ENCODE data around the gene PNMA8B. TPM values are rescaled to one million over a fixed set of nuclear protein-coding genes. Genes with fewer than 3 reads are reported as not detected.
A peak's percentile ranks its signal among the peaks of the same experiment; 100 is the strongest.

PNMA8B gene
- total RNA-seq, 1 donor from 2014 or later: 2.1 TPM

DNA sequence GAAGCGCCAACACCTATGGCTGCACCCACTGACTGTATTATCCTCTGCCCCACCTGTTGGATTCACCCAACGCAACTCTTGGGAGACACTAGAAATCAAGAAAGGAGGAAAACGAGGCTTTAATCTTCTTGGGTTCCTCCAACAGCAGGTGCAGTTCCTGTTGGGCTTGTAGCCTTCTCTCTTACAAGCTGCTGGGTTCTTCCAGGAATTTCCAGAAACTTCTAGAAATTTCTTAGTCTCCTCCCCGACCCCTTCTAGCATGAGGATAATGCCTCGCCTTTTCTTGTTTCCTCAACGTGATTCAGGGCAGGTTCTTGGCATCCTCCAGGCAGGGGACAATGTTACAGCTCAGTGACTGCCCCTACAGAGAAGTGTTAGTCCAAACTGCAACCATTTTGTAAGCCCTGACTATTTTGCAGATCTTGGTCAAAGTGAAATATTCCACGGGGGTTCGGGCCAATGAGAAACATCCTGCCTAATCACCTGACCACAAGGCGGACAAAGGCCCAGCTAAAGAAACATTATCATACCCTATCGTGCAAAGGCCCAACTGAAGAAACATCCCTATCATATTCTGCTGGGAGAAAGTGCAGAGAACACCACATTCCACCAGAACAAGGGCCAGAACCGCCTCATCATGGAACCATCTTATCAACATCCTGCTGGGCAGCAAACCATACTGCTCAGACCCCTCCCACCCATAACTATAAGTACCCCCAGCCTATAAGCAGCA lies 23.7 kb downstream of the PNMA8B start:
- H3K27me3 ChIP-seq (ENCODE audit: control insufficient read depth, insufficient read depth, low read length): no peaks in the 10 kb centered on the region
- H3K4me3 ChIP-seq (ENCODE audit: low read depth, low read length): peak overlapping the region; percentile 42
- no peak for DNase-seq (ENCODE audit: low read depth)
- no peaks in the 10 kb centered on the region for H3K36me3 ChIP-seq (ENCODE audit: control insufficient read depth, insufficient read depth, low read length)
- TF ChIP-seq, protein P1, sequence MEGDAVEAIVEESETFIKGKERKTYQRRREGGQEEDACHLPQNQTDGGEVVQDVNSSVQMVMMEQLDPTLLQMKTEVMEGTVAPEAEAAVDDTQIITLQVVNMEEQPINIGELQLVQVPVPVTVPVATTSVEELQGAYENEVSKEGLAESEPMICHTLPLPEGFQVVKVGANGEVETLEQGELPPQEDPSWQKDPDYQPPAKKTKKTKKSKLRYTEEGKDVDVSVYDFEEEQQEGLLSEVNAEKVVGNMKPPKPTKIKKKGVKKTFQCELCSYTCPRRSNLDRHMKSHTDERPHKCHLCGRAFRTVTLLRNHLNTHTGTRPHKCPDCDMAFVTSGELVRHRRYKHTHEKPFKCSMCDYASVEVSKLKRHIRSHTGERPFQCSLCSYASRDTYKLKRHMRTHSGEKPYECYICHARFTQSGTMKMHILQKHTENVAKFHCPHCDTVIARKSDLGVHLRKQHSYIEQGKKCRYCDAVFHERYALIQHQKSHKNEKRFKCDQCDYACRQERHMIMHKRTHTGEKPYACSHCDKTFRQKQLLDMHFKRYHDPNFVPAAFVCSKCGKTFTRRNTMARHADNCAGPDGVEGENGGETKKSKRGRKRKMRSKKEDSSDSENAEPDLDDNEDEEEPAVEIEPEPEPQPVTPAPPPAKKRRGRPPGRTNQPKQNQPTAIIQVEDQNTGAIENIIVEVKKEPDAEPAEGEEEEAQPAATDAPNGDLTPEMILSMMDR (IDR thresholded peaks at IDR 0.05; ENCODE audit: insufficient read depth, low read length, poor library complexity, severe bottlenecking): no peak

- no peak for DNase-seq (ENCODE audit: low read depth)
- TF ChIP-seq, protein P1 (IDR thresholded peaks at IDR 0.05; ENCODE audit: insufficient read depth, low read length, poor library complexity, severe bottlenecking): no peak
- Histone ChIP-seq H3K27me3 (ENCODE audit: control insufficient read depth, insufficient read depth, low read length) (no peaks in the 10 kb centered on the region), H3K4me3 (ENCODE audit: low read depth, low read length) (peak within 1 kb of the TSS; percentile 42), H3K36me3 (ENCODE audit: control insufficient read depth, insufficient read depth, low read length) (no peaks in the 10 kb centered on the region)
These were observed 24.4 kb downstream of the PNMA8B start, which contains the start of gene PNMA8A for GRCh38 chr19:46471116-46471733. TSS of gene PNMA8A (minus strand) at chr19:46471563. CDS start at chr19:46471035, 528 bp downstream.

- Histone ChIP-seq H3K36me3 (ENCODE audit: control insufficient read depth, insufficient read depth, low read length) (no peaks in the 10 kb centered on the region), H3K27me3 (ENCODE audit: control insufficient read depth, insufficient read depth, low read length) (no peaks in the 10 kb centered on the region), H3K4me3 (ENCODE audit: low read depth, low read length) (no peak overlapping the region)
- TF ChIP-seq, protein P1 (IDR thresholded peaks at IDR 0.05; ENCODE audit: insufficient read depth, low read length, poor library complexity, severe bottlenecking): no peak
- no peak for DNase-seq (ENCODE audit: low read depth)
These were observed 25.3 kb downstream of the PNMA8B start for GRCh38 chr19:46470376-46470775.

- TF ChIP-seq, protein P1 (IDR thresholded peaks at IDR 0.05; ENCODE audit: insufficient read depth, low read length, poor library complexity, severe bottlenecking): no peak
These were observed 26.0 kb downstream of the PNMA8B start for GRCh38 chr19:46469541-46470185.

DNA sequence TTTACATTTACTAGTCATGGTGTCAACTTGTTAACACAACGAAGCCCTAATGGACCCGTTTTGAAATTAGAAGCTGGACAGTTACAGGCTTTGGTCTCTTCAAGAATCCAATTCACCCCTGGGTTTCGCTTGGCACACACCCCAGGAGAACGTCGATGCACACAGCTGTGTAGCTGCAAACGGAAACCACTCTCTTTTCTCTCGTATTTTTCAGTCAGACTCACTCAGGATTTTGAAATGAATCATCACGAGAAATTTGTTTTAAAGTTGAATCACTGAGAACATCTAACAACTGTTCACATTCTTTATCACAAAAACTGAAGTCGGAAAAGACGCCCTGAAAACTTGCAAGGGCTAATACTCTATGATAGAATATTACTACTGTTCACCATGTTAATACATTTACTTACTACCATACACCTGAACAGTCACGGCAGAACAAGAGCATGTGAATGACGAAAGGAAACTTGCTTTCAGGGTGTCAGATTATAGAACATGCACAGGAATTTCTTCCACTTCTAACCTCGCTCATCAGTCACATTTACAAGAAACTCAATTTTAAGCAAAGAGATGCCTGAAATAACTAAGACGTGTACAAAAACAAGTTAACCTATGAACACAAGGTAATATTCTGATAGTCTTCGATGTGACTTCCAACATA lies 29.0 kb downstream of the PNMA8B start:
- Histone ChIP-seq H3K4me3 (ENCODE audit: low read depth, low read length) (no peak overlapping the region), H3K27me3 (ENCODE audit: control insufficient read depth, insufficient read depth, low read length) (no peaks in the 10 kb centered on the region), H3K36me3 (ENCODE audit: control insufficient read depth, insufficient read depth, low read length) (no peaks in the 10 kb centered on the region)
- TF ChIP-seq, protein P1 (IDR thresholded peaks at IDR 0.05; ENCODE audit: insufficient read depth, low read length, poor library complexity, severe bottlenecking): no peak
- no peak for DNase-seq (ENCODE audit: low read depth)

More at GRCh38 chr19:46469541-46470185, 26.0 kb downstream of the PNMA8B start:
- Histone ChIP-seq H3K4me3 (ENCODE audit: low read depth, low read length) (no peak overlapping the region), H3K27me3 (ENCODE audit: control insufficient read depth, insufficient read depth, low read length) (no peaks in the 10 kb centered on the region), H3K36me3 (ENCODE audit: control insufficient read depth, insufficient read depth, low read length) (no peaks in the 10 kb centered on the region)
- no peak for DNase-seq (ENCODE audit: low read depth)

Data from kidney epithelial cell (primary cell).